Neural crest cell (in vitro differentiated cells): Measurements from ENCODE around the gene ARHGAP10. TPM values are rescaled to one million over a fixed set of nuclear protein-coding genes. Genes with fewer than 3 reads are reported as not detected.

ENCODE experiments used
- DNase-seq: peaks from one replicate; pipeline ENCODE4 v3.0.0; 2021; ENCODE audit warnings: low read depth, mixed read lengths, low spot score
- H3K27ac Mint-ChIP-seq: one replicate; pipeline ENCODE4 v1.8.0; 2021; ENCODE audit warnings: mild to moderate bottlenecking, mixed read lengths; ENCODE audit not compliant: unreplicated experiment
- H3K27me3 Mint-ChIP-seq: 2 replicates; pipeline ENCODE4 v1.8.0; 2021; ENCODE audit warnings: low read depth, mild to moderate bottlenecking, mixed read lengths
- H3K36me3 Mint-ChIP-seq: 2 replicates; pipeline ENCODE4 v1.8.0; 2021; ENCODE audit warnings: low read depth, mild to moderate bottlenecking, mixed read lengths
- H3K4me1 Mint-ChIP-seq: 2 replicates; pipeline ENCODE4 v1.8.0; 2021; ENCODE audit warnings: mixed read lengths
- H3K4me3 Mint-ChIP-seq: one replicate; pipeline ENCODE4 v1.8.0; 2021; ENCODE audit warnings: mild to moderate bottlenecking, mixed read lengths
- H3K9me3 Mint-ChIP-seq: 2 replicates; pipeline ENCODE4 v1.8.0; 2021; ENCODE audit warnings: mixed read lengths
- total RNA-seq: library from RNA; stranded (reverse); gene quantifications from 2 replicates; pipeline ENCODE4 v1.2.1, GENCODE V29; 2021
- TF ChIP-seq, protein P1 (sequence below): fragments of 200-600 bp; sonication (generic); conservative IDR thresholded peaks from 2 replicates; pipeline ENCODE4 v1.5.0; 2021; ENCODE audit warnings: antibody characterized with exemption, mild to moderate bottlenecking

ARHGAP10 gene
- total RNA-seq, 1 donor from 2014 or later = 4.0 TPM

DNA sequence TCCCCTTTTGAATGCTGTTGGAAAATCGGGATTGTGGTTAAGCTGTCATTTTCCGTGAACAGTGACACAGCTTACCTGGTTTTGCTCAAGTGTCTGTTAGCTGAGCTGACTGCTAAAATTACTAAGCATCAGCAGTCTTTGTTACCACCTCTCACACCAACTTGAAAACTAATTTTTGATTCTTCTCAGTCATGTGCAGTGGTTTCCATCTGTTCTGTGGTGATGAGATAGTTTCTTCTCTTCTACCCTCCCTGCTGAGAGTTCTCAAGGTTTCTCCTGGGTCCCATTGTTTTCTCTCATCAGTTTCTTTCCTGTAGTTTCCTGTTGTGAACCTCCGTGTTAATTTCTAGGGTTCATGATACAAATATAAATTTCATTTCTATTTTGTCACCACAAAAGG lies 225.6 kb downstream of the ARHGAP10 start:
- H3K9me3 Mint-ChIP-seq = no peaks in the 10 kb centered on the region
- no peak overlapping the region for H3K4me3 Mint-ChIP-seq
- peaks cover 2% of the 10 kb centered on the region for H3K36me3 Mint-ChIP-seq
- TF ChIP-seq, protein P1, sequence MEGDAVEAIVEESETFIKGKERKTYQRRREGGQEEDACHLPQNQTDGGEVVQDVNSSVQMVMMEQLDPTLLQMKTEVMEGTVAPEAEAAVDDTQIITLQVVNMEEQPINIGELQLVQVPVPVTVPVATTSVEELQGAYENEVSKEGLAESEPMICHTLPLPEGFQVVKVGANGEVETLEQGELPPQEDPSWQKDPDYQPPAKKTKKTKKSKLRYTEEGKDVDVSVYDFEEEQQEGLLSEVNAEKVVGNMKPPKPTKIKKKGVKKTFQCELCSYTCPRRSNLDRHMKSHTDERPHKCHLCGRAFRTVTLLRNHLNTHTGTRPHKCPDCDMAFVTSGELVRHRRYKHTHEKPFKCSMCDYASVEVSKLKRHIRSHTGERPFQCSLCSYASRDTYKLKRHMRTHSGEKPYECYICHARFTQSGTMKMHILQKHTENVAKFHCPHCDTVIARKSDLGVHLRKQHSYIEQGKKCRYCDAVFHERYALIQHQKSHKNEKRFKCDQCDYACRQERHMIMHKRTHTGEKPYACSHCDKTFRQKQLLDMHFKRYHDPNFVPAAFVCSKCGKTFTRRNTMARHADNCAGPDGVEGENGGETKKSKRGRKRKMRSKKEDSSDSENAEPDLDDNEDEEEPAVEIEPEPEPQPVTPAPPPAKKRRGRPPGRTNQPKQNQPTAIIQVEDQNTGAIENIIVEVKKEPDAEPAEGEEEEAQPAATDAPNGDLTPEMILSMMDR = no peak
- DNase-seq = no peak
- H3K27ac Mint-ChIP-seq = no peak overlapping the region
- no peaks in the 10 kb centered on the region for H3K4me1 Mint-ChIP-seq
- H3K27me3 Mint-ChIP-seq = no peaks in the 10 kb centered on the region

DNA sequence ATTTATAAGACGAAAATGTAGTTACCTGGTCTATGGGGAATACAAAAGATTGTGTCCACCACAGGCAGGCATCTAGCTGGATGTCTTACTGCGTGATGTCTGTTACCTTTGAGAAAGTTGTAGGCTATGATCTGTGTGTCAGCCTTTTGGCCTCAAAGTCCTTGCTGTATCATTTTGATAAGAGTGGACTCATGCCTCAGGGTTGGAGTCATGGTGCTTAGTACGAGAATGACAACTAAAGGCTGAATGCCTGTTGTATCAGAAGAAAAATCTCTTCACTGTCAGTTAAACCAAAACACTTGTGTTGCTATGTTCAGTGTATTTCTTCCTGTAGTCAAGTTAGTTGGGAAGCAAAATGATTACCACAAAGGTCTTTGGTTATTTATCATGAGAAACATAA lies 226.2 kb downstream of the ARHGAP10 start:
- Mint-ChIP-seq H3K36me3 (peaks cover 2% of the 10 kb centered on the region), H3K9me3 (no peaks in the 10 kb centered on the region), H3K4me1 (no peaks in the 10 kb centered on the region), H3K27me3 (no peaks in the 10 kb centered on the region), H3K27ac (no peak overlapping the region), H3K4me3 (no peak overlapping the region)
- TF ChIP-seq, protein P1 = no peak
- DNase-seq = no peak

DNA sequence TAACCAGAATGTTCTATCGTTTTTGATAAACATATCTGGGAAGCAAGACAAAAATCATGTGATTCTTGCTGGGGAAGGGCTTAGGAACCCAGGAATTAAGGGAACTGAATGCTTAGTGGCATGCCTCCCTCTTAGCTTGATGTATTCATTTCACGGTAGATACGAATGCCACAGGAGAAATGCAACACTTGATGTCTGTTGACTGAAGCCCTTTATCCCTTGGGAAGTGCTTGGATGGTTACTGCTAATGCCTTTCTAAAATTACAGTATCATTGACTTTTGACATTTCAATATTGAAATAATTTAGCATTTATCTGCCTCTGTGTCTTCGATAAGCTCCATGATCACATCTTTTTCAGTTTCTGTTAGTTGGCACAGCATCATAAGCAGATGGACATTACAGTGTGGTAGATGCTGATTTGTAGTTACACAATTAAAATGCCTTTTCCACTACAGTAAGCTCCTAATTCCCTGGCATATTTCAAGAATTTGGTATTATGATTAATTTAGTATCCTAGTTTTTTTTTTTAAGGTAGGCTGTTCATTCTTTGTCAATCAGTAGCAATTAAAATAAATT lies 226.7 kb downstream of the ARHGAP10 start:
- Mint-ChIP-seq H3K27ac (no peak overlapping the region), H3K4me3 (no peak overlapping the region), H3K27me3 (no peaks in the 10 kb centered on the region), H3K36me3 (peaks cover 2% of the 10 kb centered on the region), H3K9me3 (no peaks in the 10 kb centered on the region), H3K4me1 (no peaks in the 10 kb centered on the region)
- TF ChIP-seq, protein P1 = no peak
- no peak for DNase-seq

DNA sequence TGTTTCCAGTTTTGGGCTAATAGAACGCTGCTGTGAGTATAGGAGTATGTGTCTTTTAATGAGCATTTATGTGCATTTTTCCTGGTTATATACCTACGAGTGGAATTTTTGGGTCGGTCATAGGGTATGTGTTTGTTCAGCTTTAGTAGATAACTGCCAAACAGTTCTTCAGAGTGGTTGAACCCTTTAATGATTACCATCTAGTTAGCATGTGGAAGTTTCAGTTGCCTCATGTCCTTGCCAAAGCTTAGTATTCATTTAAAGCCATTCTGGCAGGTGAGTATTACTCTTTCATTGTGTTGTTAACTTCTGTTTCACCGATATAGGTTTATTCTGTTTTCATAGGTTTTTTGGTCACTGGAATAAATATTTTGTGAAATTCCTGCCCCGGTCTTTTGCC lies 229.1 kb downstream of the ARHGAP10 start:
- Mint-ChIP-seq H3K27ac (no peak overlapping the region), H3K36me3 (no peaks in the 10 kb centered on the region), H3K27me3 (no peaks in the 10 kb centered on the region), H3K4me1 (no peaks in the 10 kb centered on the region), H3K4me3 (no peak overlapping the region), H3K9me3 (no peaks in the 10 kb centered on the region)
- TF ChIP-seq, protein P1 = no peak
- no peak for DNase-seq

DNA sequence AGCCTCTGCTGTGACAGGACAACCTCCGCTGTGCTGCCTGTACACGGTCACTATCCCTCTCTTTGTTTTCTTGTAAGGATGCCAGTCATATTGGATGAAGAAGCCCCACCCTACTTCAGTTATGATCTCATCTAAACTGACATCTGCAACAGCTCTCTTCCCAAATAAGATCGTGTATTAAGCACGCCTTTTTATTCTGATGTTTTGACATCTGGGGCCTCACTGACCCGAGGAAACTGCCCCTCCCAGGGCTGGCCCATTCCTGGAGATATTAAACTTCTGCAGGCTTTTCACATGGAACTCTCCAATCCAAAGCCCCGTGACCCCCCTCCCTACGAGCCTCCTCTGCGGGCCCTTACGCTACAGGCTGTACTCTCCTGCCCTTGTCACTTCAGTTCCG lies 232.0 kb downstream of the ARHGAP10 start:
- Mint-ChIP-seq H3K36me3 (no peaks in the 10 kb centered on the region), H3K27ac (no peak overlapping the region)
- TF ChIP-seq, protein P1 = no peak

More for the DNA sequence above, 232.0 kb downstream of the ARHGAP10 start:
- Mint-ChIP-seq H3K27me3 (no peaks in the 10 kb centered on the region), H3K9me3 (no peaks in the 10 kb centered on the region), H3K4me3 (no peak overlapping the region), H3K4me1 (no peaks in the 10 kb centered on the region)
- no peak for DNase-seq
